Liver (tissue), 3 donors: ENCODE measurements around the gene GADD45GIP1.

ENCODE experiments used
- CTCF ChIP-seq: fragments of 150-350 bp; IDR thresholded peaks from 2 replicates; pipeline ENCODE4 v1.5.1; 2017; ENCODE audit warnings: improper control_type of control experiment, low read depth, low read length; ENCODE audit not compliant: missing input control
- RXRA ChIP-seq, 2 donors: IDR thresholded peaks; 2 replicates each; pipeline ENCODE4 v1.6.1; 2017 to 2018; ENCODE audit warnings: antibody characterized with exemption in 2 of 2, mild to moderate bottlenecking in 1 of 2
- ZBTB33 ChIP-seq: IDR thresholded peaks from 2 replicates; pipeline ENCODE4 v1.6.1; 2016; ENCODE audit warnings: antibody characterized with exemption
- donor health status: healthy.
- donor health status: healthy.

- TF ChIP-seq CTCF: no peak
- no peak for TF ChIP-seq ZBTB33
- no peak for TF ChIP-seq RXRA (IDR thresholded peaks at IDR 0.05)
These were observed 10.9 kb upstream of the GADD45GIP1 start for GRCh38 chr19:12967907-12968306.
